SHP77 (cell line): ENCODE results near the gene RBM28.
"Not testable (repeated sequence)": the region's sequence is repeated elsewhere in the genome, so short reads cannot be mapped to it uniquely, and the experiment has no call there.

Source experiments
- DNase-seq, 2 experiments: peaks; one replicate each; lab custom pipeline; 2025; lab: John Stamatoyannopoulos, UW

Gene RBM28

GRCh38 chr7:128347647-128348097 is 4.0 kb upstream of the RBM28 start:
- peak; percentile 23 to 48 for DNase-seq

- DNase-seq, result no peak
These were observed 695 bp upstream of the RBM28 start for GRCh38 chr7:128344431-128344774.

- DNase-seq, result no peak
These were observed 2.0 kb downstream of the RBM28 start for GRCh38 chr7:128341733-128342132.

GRCh38 chr7:128335730-128336129 is 8.0 kb downstream of the RBM28 start:
- no peak for DNase-seq

- DNase-seq, result no peak
These were observed 19.4 kb downstream of the RBM28 start for GRCh38 chr7:128324368-128324680.

GRCh38 chr7:128323459-128324367 is 20.0 kb downstream of the RBM28 start:
- DNase-seq, result no peak

GRCh38 chr7:128323040-128323439 is 20.7 kb downstream of the RBM28 start:
- no peak for DNase-seq

GRCh38 chr7:128322040-128322643 is 21.6 kb downstream of the RBM28 start:
- peak; percentile 39 to 54 for DNase-seq

GRCh38 chr7:128321044-128321422 is 22.7 kb downstream of the RBM28 start:
- no peak for DNase-seq

- DNase-seq, result no peak
These were observed 25.0 kb downstream of the RBM28 start for GRCh38 chr7:128318691-128319090.

GRCh38 chr7:128311013-128311412 is 32.7 kb downstream of the RBM28 start:
- DNase-seq, result no peak

- DNase-seq, result no peak
These were observed 33.2 kb downstream of the RBM28 start for GRCh38 chr7:128310499-128310898.

GRCh38 chr7:128309976-128310375 is 33.7 kb downstream of the RBM28 start:
- DNase-seq, result no peak

- no peak for DNase-seq
These were observed 34.6 kb downstream of the RBM28 start for GRCh38 chr7:128309124-128309523.

- no peak for DNase-seq
These were observed 36.6 kb downstream of the RBM28 start for GRCh38 chr7:128307061-128307460.

GRCh38 chr7:128304212-128304611 is 39.5 kb downstream of the RBM28 start:
- no peak for DNase-seq

- DNase-seq, result no peak
These were observed 40.1 kb downstream of the RBM28 start for GRCh38 chr7:128303643-128304042.

GRCh38 chr7:128303133-128303532 is 40.6 kb downstream of the RBM28 start:
- no peak for DNase-seq

- DNase-seq, result no peak
These were observed 41.6 kb downstream of the RBM28 start for GRCh38 chr7:128302139-128302538.

- DNase-seq, result no peak
These were observed 44.5 kb downstream of the RBM28 start for GRCh38 chr7:128299109-128299607.

GRCh38 chr7:128298004-128298403 is 45.7 kb downstream of the RBM28 start:
- not testable (repeated sequence) for DNase-seq

GRCh38 chr7:128287556-128287955 is 56.2 kb downstream of the RBM28 start:
- no peak for DNase-seq

- DNase-seq, result no peak
These were observed 59.6 kb downstream of the RBM28 start for GRCh38 chr7:128284102-128284501.
